MM.1S (cell line): ENCODE measurements around the gene FAM131C.

Experiments
- CTCF ChIP-seq: fragments of 300-600 bp; sonication (generic); IDR thresholded peaks from 2 replicates; pipeline ENCODE4 v1.5.1; 2016; ENCODE audit warnings: antibody characterized with exemption, low read length, mixed read lengths
- EZH2phosphoT487 ChIP-seq: fragments of 300-600 bp; sonication (generic); IDR thresholded peaks from 2 replicates; pipeline ENCODE4 v1.6.1; 2018; ENCODE audit warnings: antibody characterized with exemption, low read length

- TF ChIP-seq CTCF, result no peak
- no peak for TF ChIP-seq EZH2phosphoT487
Observed at GRCh38 chr1:16076865-16077238, 3.4 kb upstream of the FAM131C start.
